Measurements from ENCODE around the gene VSIG10.

VSIG10 gene

GRCh38 chr12:118060301-118061010 is 43.4 kb downstream of the VSIG10 start:
- no peak for DNase-seq (ENCODE audit: low read depth, low spot score)

GRCh38 chr12:118059341-118060191 is 44.2 kb downstream of the VSIG10 start:
- no peak for DNase-seq (ENCODE audit: low read depth, low spot score)

- no peak for DNase-seq (ENCODE audit: low read depth, low spot score)
These were observed 44.9 kb downstream of the VSIG10 start for GRCh38 chr12:118058881-118059280.

GRCh38 chr12:118058227-118058626 is 45.6 kb downstream of the VSIG10 start:
- DNase-seq (ENCODE audit: low read depth, low spot score), result no peak

- no peak for DNase-seq (ENCODE audit: low read depth, low spot score)
These were observed 47.7 kb downstream of the VSIG10 start for GRCh38 chr12:118055865-118056773.

- peak; percentile 34 for DNase-seq (ENCODE audit: low read depth, low spot score)
These were observed 48.7 kb downstream of the VSIG10 start for GRCh38 chr12:118055144-118055557.

DNA sequence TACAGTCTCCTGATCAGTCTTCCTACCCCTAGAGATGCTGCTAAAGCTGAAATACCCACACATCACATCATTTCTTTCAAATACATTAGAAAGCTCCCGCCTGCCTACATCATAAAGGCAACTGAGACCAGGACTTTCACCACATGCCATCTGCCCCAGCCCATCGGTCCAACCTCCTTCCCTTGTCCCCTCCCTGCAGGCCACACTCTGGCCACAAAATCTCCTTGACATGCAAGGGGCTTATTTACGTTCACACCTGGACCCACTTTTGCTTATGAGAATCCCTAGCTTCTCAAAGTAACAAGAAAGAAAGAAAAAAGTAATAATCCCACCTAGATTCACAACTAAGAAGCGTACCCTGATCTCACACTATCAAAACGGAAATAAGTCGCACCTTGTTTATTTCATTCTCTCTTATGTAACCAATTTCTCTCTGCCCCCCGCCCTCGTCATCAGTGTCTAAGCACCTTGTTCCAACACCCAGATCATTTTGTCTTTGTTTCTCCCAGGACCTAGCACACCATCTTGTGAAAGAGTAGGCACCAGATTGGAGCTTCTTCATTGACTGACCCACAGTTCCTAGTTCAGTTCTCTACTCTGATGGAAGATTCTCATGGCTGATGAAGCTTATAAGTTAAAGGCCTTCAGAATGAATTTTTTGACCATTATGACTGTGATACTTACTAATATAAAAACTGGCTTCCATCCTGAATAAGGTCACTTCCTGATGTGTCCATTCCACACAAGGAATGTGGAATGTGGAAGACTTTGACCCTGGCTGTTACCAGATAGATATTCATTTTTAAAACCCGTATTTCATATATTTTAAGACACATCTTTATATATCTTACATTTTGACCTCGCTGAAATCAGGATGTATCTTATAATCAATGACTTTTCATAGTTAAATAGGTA is 50.5 kb downstream of the VSIG10 start:
- no peak for DNase-seq (ENCODE audit: low read depth, low spot score)

DNA sequence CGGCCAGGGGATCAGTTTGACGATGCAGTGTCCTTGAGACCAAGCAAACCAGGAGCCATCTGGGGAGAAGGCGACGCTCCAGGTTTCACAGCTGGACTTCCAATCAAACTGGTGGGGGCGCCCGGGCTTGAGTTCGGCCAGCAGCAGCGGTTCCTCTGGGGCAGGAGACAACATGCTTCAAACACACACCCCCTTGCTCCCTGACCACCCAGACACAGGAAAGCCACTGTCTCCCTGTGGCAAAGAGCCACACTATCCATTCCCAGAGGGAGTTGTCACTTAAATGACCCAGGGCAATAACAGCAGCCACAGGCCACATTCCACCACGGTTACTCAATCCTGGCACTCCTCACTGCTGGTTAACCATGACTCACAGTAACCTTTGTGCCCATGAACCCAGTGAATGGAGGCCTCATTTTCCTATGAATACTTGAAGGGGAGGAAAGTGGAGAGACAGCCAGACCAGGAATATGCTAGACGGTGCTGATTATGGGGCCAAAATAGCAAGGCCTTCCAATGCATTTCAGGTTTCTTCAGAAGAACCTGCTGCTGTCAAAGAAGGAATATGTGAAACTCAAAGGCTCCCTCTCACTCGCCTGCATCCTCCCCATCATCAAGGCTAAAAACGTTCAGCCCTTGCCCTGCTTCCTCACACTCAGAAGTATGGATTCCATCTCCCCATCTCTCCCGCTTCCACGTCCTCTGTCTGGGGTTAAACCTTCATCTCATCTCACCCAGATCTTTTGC is 51.3 kb downstream of the VSIG10 start:
- no peak for DNase-seq (ENCODE audit: low read depth, low spot score)

GRCh38 chr12:118050972-118051910 is 52.6 kb downstream of the VSIG10 start:
- no peak for DNase-seq (ENCODE audit: low read depth, low spot score)

DNA sequence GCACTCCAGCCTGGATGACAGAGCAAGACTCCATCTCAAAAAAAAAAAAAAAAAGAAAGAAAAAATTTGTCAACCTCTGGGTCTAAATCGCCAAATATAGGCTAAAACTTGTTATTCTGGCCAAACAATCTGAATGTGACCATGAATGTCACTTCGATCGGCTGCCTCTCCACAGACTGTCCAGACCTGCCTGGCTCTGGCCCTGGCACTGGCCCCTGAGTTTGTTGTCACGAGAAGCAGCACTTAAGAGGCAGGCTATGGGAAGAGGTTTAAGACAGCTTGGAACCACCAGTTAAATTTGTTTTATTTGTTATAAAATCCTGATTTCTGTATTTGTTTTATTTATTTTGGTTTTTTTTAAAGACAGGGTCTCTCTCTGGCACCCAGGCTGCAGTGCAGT is 57.4 kb downstream of the VSIG10 start:
- no peak for DNase-seq (ENCODE audit: low read depth, low spot score)

GRCh38 chr12:118044577-118044976 is 59.2 kb downstream of the VSIG10 start:
- DNase-seq (ENCODE audit: low read depth, low spot score), result no peak

- DNase-seq (ENCODE audit: low read depth, low spot score), result no peak
These were observed 59.7 kb downstream of the VSIG10 start for GRCh38 chr12:118044075-118044474.

GRCh38 chr12:118042091-118042490 is 61.7 kb downstream of the VSIG10 start:
- no peak for DNase-seq (ENCODE audit: low read depth, low spot score)

GRCh38 chr12:118038137-118038536 is 65.7 kb downstream of the VSIG10 start:
- no peak for DNase-seq (ENCODE audit: low read depth, low spot score)

GRCh38 chr12:118036672-118037411 is 67.0 kb downstream of the VSIG10 start:
- DNase-seq (ENCODE audit: low read depth, low spot score), result no peak

GRCh38 chr12:118035190-118036041 is 68.4 kb downstream of the VSIG10 start:
- no peak for DNase-seq (ENCODE audit: low read depth, low spot score)

- no peak for DNase-seq (ENCODE audit: low read depth, low spot score)
These were observed 69.2 kb downstream of the VSIG10 start for GRCh38 chr12:118034429-118035189.

Data from activated CD4-positive, CD25-positive, alpha-beta regulatory T cell treated with anti-CD3 and anti-CD28 coated beads, Interleukin-2, amount 50 U/mL, for 16 hours (primary cell).